D341Med (cell line): Measurements from ENCODE around the gene ERBB4.
"Not testable (repeated sequence)": the region's sequence is repeated elsewhere in the genome, so short reads cannot be mapped to it uniquely, and the experiment has no call there.

Experiments
- DNase-seq: peaks from one replicate; pipeline ENCODE4 v3.0.0; 2012; ENCODE audit warnings: low spot score

The ERBB4 gene

DNA sequence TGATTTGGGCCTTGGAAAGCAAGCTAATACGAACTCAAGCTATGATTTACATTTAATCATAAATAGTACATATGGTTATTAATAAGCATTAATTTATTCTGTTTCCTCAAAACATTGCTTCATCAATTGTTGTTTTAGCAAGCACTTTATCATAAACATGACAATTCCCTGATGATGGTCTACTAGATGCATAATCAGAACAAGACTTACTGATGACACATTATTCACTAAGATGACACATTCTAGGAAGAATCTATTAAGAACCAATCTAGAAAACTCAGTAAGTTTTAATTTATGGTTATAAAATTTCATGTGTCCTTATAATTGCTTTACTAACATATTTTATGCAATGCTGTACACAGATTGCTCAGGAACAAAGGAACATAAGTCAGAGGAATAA, 815.2 kb downstream of the ERBB4 start:
- no peak for DNase-seq

DNA sequence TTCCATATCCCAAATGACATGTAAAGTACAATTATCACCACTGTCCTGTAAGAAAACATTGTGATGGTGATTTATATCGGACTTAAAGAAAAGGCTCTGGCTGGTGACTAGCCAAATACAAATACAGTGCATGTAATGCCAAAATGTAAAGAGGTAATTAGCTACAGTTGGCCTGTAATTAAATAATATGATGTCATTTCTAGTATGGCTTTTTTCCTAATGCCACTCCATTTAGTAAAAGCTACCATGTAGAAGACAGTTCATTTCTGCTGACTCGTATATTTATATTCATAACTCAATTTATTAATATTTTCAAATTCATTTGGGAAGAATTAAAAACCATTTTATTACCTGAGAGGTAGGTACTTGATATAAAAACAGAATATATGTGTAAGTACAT, 815.7 kb downstream of the ERBB4 start:
- no peak for DNase-seq

DNA sequence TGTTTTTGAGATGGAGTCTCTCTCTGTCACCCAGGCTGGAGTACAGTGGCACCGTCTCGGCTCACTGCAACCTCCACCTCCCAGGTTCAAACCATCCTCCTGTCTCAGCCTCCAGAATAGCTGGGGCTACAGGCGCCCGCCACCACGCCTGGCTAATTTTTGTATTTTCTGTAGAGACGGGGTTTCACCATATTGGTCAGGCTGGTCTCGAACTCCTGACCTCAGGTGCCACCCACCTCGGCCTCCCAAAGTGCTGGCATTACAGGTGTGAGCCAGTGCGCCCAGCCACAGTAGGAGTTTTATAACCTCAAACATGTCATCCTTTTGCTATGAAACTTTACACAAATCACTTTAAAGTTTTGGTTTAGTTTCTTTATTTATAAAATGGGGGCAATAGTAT, 816.7 kb downstream of the ERBB4 start:
- DNase-seq, result not testable (repeated sequence)

DNA sequence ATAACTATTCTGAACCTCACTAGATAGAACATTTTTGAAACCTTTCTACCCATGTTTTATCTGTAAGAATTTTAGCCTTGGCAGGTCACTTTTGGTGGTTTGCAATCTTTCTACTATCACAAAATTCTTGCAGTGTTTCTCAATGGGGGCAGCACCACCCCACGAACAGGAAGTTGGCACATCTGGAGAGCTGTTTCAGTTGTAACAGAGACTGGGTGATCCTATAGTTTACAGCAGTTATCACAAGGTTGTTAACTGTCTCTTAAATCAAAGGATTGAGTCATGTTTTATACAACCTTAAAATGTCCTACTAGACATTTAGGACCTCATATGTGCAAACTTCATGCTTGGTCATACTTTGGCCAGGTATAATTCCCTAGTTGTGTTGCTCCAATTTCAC, 829.2 kb downstream of the ERBB4 start:
- no peak for DNase-seq

DNA sequence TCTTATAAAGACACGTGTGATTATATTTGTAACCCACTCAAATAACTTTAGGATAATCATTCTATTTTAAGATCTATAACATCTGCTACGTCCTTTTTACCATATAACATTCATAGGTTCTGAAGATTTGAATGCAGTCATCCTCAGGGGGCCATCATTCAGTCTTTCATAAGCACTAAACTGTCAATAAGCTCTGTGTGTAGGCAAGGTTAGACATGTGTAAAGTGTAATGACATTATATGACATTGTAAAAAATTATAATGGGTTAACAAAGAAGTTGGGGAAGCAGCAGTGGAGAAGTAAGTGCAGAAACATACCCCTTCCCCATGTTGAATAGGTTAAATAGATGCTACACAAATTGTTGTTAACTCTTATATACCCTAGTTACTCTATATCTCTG, 845.9 kb downstream of the ERBB4 start:
- DNase-seq, result no peak

DNA sequence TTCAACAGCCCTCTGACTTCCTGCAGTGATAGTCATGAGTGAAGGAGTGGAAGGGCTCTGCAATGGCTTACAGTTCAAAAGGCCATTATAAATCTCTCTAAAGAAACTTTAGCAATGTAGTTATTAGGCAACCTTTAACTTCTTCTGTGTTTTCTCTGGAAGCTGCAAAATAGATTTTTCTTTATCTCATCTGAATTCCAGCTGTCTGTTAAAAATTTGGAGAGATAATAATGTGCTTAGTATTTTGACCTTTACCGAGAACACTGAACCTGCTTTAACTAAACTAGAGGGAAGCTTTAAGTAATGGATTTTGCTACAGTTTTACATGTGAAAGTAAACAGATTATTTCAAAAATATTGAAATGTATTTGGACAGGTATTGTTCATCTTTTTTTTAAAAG, 847.9 kb downstream of the ERBB4 start:
- DNase-seq, result no peak

DNA sequence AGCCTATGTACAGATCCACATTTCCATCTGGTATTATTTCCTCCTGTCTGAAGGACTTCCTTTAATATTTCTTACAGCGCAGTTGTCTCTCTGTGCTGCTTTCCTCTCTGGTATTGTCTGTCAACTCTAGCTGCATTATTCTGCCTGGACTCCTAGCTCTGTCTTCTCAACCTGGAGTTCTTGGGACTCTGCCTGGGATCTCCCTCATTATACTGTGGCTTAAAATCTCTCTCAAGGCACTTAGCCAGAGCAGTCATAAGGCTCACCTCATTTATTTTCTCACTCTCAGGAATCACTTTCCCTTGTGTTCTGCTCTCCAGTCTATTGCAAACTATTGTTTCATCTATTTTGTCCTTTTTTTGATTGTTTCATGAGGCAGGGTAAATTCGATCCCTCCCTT, 850.4 kb downstream of the ERBB4 start:
- no peak for DNase-seq

DNA sequence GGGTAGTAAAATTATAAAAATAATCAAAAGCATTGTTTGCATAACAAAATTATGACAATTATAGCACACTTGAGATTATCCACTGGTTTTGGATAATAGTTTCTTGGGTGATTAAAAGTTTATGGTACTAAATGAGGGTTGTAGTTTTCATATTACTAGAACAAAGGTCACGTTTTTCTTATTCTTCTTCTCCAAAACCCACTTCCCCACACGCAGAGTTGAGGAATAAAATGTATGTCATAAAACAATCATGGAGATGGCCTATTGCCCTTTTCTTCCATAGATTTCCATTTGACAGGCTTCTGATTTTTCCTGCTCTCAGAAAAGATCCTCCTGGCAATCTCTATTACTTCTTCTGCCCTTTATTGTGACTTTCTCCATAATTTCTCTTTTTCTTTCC, 863.9 kb downstream of the ERBB4 start:
- DNase-seq, result no peak

DNA sequence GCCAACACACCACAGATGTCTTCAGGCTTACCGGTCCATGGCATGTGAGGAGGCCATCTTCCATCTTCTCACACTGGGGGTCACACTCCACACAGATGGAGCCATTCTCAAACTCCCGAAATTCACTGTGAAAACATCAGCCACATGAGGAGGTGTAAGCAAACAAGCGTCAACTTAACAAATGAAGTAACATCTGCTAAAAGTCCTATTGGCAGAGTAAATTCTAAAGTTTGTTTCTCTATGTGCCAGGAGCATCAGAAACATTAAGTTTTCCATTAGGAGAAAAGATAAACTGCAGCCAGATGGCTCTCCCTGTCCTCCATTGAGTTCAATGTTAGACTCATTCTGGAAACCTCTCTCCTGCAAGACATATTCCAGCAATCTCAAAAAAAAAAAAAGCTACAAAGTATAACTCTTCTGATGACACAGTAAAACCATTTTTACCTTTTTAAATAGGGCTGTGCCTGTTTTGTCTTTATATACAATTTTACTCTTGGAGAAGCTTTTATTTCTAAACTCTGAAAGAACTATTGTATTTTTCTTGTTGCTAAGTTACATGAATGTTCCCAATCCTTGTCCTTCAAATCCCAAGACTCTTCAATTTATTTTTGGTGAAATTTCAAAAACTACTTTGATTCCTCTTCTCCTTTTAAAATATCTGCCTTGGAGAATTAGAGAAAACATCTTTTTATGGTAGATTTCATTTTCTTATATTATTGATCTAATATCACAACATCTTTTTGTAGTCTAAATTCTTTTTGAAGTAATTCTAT, 865.3 kb downstream of the ERBB4 start:
- DNase-seq, result no peak

DNA sequence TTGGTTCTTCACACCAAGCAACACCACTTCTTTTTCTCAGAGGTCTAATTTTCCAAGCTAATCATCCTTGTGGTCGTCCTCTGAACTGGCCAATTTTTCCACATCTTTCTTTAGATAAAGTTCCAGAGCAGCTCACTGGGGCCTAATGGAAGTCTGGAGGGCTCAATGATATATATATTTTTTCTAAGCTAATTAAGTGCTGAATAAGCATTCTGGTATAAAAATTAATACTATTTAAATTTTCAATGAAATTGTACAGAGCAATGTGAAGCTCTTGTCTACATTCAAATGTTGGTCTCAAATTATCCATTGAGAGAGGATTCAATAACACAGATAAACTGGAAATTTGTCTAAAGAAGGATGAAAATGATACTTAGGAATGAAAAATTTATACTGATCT, 866.6 kb downstream of the ERBB4 start:
- DNase-seq, result no peak

DNA sequence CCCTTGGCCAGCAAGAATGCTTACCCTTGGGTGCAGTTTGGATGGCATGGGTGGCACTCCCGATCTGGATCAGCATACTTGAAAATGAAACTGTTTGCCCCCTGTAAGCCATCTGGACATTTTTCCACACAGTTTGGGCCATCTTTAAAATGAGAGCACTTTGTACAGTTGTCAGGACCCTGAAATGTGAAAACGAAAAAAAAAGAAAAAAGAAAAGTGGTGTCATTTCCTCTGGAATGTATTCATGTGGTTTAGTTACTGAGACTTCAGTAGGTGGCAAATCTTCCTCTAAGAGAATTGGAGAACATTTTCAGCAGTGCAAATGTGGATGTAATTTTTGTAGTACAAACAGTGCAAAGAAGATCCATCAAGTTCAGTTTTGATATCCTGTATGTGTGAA, 873.3 kb downstream of the ERBB4 start:
- no peak for DNase-seq

DNA sequence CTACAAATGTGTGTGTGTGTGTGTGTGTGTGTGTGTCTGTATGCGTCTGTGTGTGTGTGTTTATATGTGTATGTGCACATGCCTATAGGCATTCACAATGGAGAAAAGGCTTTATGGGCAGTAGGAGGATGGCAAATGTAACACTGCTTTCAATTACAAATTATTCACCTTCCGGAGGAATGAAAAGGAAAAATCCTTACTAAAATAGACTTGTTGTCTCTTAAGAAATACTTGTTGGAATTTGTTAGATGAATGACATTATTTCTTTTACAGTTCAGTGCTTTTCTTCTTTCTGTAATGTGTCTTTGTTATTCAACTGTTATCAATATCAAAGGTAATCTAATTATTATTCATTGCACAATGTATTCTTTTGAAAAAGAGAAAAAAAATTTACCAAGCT, 874.3 kb downstream of the ERBB4 start:
- no peak for DNase-seq

DNA sequence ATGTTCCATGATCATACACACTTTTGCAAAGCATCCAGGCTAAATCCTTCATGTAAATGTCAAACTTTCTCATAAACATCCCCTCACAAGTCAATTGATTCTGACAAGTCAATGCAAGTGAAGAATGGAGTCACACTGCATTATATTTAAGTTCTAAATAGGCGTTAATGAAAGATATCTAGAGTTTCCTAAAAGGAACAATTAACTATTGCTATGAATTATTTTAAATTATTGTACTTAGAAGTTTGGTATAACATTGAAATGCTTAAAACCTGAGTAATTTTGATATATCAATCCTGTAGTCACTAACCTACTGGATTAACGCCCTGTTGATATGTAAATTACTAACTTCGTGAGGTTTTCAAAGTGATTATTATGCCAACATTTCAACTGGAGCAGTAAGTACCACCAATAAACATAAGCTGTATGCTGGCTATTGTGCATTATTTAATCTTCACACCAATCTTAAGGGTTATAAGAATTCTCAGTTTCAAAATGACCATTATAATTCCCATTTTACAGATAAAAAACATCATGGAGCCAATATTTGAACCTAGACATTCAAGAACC, 884.3 kb downstream of the ERBB4 start:
- no peak for DNase-seq

DNA sequence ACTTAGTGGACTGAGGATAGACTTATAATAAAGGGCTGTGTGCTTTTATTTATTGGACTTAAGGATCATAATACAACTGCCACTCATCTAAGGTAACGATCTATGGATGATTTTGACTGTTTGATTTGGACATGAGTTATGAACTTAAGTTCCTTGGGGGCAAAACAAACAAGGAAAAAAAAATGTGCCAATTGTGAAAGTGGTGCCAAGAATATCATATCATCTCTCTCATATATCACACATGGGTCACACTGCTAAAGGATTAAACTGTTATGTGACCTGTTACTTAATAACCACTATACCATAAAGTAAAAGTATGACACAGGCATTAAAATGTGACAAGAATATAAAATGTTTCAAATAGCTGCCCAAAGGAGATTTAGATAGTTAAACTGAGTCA, 886.3 kb downstream of the ERBB4 start:
- no peak for DNase-seq

DNA sequence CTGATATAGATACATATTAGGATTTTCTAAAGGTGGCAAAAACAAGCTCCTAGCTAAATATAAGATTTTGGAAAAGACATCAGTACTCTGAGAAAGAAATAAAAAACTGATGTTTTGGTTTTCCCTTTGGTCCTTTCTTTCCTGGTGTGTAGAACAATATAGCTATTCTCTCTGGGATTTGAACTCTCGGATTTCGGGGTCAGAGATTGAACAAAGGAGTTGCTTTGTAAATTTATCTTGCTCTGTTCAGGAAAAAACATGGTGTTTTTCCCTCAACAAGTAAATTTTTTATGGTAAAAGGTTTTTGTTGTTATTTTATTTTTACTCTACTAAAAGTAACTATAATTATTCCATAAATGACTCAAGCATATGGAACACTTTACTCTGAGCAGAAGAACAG, 889.3 kb downstream of the ERBB4 start:
- DNase-seq, result no peak

DNA sequence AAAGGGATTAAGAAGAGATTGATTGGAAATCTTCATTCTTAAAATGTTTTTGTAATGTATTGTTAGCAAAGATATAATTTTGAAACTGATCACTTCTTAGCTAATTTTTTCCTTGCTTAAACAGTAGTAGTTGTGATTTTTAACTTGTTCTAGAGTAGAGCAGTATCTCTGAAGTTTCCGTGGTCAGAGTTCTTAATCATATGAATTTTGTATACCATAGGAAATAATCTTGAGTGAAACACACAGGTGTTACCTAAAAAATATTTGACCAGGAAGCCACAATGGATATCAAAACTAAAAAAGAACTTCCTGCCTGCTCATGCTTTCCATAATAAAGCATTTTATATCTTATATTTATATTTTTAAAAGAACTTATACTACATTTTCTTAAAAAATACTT, 907.1 kb downstream of the ERBB4 start:
- no peak for DNase-seq

DNA sequence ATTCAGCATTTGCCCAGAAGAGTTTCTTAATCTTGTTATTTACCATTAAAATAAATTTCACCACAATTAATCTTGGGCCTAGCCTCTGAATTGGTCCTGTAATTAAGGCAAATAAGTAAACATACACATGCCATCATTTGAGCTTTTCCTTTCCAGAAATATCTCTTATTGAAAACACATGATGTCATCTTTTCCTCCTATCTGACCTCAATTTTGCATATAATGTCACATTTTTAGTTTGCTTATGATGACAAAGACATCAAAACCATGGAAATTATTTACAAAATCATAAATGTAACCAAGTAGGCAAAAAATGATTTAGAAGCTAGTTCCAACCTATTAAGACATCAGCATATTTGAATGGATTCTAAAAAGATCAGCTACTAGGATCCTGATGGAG, 915.5 kb downstream of the ERBB4 start:
- no peak for DNase-seq

DNA sequence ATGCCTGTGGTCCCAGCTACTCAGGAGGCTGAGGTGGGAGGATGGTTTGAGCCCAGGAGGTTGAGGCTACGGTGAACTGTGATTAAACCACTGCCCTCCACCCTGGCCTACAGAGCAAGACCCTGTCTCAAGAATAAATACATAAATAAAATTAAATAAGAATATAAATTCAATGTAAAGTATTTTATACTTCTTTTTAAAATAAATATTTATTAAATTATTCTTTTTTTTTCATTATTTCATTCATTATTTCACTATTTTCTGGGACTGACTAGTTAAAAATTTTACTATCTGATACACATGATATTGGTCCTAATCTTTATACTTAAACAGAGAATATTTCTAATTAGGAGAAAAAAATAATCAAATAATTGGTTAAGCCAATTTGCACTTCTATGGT, 917.6 kb downstream of the ERBB4 start:
- no peak for DNase-seq

DNA sequence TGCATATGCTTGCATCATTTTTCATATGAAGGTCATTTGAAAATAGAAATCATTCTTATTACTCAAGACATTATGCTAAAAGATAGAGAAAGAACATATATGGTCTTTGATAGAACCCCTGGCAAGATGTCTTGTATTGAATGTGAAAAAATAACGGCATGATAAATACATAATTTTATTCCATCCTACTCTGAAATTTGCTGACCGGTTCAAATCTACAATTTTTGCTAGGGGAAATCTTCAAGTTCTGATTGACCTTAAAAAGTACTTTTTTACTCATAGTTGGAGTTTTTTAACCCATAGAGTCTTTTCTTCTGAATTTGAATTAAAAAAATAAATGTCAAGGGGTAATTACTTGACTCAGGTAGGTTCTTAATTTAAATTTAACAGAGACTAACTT, 920.8 kb downstream of the ERBB4 start:
- DNase-seq, result no peak

DNA sequence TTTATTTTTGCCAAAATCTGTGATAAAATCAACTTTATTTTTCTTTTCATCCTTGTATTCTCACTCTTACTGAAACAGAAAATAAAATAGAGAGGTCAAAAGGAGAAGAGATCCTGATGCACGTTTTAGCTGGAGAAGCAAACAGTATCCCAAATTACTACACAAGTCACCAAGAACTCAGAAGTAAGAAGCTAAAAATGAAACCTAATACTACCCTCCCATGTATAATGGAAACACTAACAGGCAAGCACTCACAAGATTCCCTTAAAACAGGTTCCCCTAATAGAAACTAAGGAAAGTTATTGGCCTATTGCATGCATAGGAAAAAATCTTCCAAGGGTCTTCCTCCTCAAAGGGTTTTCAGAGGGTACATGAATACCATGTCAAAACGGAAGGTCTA, 927.0 kb downstream of the ERBB4 start:
- no peak for DNase-seq

DNA sequence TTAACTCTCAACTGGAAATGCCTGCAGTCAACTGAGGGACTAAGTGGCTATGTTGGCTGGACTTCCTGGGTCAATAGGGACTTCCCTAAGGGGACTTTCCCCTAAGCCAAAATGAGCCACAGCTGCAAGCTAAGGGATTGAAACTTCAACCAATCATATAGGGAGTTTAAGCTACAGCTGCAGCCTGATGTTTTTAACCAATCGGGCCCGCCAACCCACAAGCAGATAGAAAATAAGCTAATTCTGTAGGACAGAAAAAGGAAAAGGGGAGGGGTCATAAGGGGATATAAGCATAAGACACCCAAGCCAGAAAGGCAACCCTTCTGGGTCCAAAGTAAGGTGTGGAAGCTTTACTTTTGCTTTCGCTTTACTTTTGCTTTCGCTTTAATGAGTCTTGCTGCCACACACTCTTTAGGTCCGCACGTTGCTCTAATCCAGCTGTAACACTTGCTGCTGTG, 927.5 kb downstream of the ERBB4 start:
- no peak for DNase-seq

DNA sequence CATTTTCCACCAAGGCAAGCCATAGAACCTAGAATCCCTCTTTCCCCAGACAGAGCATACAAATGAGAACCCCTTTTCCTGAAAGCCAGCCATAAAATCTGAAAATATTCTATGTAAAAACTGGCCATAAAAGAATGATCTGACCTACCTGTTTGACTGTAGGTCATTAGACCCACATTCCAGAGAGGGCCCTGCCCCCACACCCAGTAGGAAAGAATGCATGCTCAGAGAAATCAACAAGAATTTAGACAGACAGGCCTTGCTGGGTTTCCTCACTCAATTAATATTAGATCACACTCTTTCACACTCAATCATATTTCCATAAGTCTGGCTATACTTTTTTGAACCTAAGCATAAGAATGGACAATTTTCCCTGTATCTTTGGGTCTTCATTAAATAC, 929.5 kb downstream of the ERBB4 start:
- no peak for DNase-seq

DNA sequence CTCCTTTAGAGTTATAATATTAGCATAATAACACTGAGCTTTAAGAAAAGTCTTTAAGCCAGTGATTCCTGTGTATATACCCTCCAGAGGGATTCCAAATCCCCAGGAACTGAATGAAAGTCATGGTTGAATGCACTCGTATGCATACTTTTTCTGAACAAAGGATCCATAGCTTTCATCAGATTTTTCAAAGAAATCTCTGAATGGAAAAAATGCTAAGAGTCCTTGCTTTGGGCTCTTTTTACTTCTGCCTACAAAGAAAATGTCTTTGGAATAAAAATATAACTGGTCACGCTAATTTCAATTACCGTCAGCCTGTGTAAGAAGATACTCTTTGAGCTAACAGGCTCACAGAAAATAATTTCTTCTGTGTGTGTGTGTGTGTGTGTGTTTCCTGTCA, 939.5 kb downstream of the ERBB4 start:
- DNase-seq, result no peak

DNA sequence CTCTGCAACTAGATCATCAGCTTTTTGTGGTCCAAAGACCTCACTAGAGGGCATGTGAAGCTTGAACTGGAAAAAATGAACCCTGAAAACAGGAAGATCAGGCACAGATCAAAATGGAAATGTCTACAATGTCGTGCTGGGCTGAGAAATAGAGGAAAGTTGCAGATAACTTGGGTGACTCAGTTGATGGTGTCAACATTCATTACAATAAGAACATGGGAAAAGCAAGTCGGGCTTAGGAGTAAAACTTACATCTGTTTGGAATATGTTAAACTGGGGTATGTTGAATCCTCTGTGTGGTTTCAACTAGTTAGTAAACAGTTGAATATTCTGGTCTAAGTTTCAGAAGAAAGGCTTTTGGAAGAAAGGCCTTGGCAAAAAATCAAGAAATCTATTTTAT, 940.4 kb downstream of the ERBB4 start:
- DNase-seq, result no peak
